Measurements from ENCODE around the gene SAMHD1.

GRCh38 chr20:36888880-36889516 lies 62.5 kb downstream of the SAMHD1 start:
- TF ChIP-seq CTCF (IDR thresholded peaks at IDR 0.05): no peak
- TF ChIP-seq POLR2A (IDR thresholded peaks at IDR 0.05; ENCODE audit: low read depth): no peak

Measured in esophagus muscularis mucosa (tissue), 3 donors.